Stimulated activated CD4-positive, alpha-beta T cell treated with anti-CD3 and anti-CD28 coated beads, TNF-alpha, amount 100 ng/mL, for 48 hours (primary cell): Measurements from ENCODE around the gene LIAS.
"Not testable (repeated sequence)": the region's sequence is repeated elsewhere in the genome, so short reads cannot be mapped to it uniquely, and the experiment has no call there.

Experiments used
- DNase-seq, 3 donors: peaks; one replicate each; pipeline ENCODE4 v3.0.0-alpha.2; 2020; ENCODE audit warnings: low read depth in 3 of 3

LIAS gene

DNA sequence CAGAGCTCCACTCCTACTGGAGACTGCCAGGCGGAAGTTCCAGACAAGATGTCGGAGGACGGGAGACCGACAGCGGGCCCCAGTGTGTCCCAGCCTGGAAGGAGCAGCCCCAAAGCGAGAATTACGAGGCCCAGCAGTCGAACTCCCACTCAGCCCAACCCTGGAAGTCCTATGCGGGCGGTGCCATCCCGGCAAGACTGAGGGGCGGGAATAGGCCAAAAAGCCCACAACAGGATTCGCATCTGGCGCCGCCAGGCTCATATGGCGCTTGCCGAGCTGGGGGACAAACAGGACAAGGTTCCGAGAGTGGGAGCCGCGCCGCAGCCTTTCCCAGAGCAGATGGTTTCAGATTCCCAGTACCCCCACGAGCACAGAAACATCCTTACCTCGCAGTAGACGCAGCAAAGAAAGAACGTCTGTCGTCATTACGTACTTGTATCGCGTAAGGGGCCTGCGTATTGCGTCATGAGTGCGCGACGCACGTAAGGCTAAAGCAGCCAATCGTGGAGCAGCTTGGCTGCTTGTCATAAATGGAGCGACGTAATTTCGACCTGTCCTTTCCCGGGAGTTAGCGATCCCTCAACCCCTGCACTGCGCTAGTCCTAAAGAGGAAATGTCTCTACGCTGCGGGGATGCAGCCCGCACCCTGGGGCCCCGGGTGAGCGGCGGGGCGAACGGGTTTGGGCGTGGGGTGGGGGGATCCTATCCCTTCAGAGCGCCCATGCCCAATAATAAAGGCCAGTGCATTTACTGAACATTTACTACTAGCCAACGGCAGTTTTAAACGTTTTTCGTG is at the start of gene LIAS, which contains the start of gene RPL9:
Gene LIAS, plus strand, starts transcription at position 552 of the 796 bp plus-strand sequence. Its CDS starts 62 bp downstream, at position 614.
Gene RPL9, minus strand, starts transcription at position 418 of the 796 bp plus-strand sequence. CDS start 483 bp downstream, outside the sequence.
- peak; percentile 81 to 92 (median 86) for DNase-seq

DNA sequence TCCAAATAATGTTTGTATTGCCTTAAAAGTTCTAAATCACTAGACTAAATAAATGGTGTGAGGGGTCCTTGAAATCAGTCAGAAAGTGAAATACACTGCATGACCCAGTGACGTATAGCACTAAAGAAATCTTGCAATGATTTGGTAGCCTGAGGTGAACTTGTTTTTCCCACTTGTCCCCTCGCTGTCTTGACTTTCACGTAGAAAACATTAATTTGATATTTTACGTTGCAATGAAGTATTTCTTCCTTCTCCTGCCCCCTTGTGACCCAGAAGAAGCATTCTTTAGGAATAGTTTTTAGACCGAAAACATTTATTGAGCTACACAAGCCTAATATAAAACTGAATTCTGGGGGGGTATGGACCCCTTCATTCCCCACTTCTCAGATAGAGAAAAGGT is 48.4 kb upstream of the LIAS start:
- DNase-seq: no peak

GRCh38 chr4:39411561-39411960 is 47.3 kb upstream of the LIAS start:
- DNase-seq: not testable (repeated sequence)

DNA sequence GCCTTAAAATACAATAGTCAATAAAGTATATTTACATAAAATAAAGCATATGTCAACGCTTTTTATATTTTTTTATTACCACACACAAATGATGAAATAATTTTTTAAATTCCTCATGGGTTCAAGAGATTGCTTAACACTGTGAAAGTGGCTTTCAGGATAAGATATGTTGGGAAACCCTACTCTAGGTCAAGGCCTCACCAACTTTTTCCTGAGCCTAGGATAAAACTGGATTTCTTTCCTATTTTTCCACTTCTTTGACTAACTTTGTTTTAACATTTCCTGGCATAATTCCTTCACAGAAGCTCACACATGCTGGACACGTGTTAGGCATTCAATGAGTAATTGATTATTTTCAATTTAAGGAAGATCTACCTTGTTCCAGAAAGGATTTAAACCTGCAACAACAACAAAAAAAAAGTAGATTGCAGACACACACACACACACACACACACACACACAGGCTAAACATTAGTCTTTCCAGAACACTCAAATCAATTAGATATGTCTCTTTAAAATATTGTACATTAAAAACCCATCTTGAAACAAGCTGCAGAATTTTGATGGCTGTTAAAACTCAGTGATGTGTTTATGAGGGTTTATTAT is 43.1 kb upstream of the LIAS start:
- DNase-seq: no peak

DNA sequence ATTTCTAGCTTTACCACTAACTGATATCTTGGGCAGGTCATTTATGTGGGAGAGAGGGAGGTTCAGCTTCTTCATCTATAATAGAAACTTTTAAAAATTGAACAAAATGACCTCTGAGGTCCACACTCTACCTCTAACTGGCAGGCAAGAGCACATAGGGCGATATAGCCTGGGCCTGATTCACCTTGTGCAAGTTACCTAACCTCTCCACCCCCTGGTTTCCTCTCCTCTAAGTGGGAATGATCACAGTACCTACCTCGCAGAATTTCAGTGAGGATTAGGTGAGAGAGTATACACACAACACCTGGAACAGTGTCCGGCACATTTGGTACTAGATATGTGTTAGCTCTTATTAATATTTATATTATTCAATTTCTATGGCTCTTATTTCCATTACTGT is 36.6 kb upstream of the LIAS start:
- DNase-seq: no peak

GRCh38 chr4:39425297-39425696 is 33.6 kb upstream of the LIAS start:
- not testable (repeated sequence) for DNase-seq

DNA sequence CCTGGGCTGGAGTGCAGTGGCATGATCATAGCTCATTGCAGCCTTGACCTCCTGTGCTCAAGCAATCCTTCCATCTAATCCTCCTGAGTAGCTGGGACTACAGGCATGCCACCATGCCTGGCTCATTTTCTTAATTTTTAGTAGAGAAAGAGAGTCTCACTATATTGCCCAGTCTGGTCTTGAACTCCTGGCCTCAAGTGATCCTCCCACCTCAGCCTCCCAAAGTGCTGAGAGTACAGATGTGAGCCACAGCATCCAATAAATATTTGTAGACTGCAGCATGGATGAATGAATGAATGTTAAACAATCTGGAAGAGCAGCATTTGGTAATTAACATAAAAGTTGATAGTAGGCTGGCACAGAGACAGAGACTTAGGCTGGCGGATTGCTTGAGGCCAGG is 32.1 kb upstream of the LIAS start:
- no peak for DNase-seq

DNA sequence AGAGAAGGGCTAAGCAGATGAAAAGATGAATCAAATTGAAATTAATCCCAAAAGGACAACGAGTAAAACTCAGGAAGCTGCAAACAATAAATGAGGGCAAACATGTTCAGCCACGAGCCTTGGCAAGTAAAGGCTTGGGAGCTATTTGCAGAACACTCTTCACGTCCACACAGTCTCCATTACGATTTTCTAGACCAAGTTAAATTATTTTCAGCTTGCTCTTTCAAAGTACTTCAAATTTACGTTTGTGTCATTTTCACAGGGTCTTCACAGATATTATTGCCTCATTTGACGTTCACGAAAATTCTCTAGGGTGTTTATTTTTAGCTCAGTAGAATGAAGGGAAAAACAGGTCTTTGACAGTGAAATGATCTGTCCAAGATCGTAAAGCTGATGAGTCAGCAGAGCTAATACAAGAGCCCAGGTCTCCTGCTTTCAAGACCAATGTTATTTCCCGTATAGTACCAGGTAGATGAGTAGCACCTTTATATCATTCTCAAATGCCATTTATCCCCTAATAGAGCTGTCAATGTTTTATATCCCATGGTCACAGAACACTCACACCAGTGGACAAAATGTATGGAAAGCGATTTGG is 31.2 kb upstream of the LIAS start:
- DNase-seq: no peak

- DNase-seq: no peak
Measured at GRCh38 chr4:39429476-39430334, 29.2 kb upstream of the LIAS start.

GRCh38 chr4:39433878-39434492 is 24.9 kb upstream of the LIAS start:
- no peak for DNase-seq

DNA sequence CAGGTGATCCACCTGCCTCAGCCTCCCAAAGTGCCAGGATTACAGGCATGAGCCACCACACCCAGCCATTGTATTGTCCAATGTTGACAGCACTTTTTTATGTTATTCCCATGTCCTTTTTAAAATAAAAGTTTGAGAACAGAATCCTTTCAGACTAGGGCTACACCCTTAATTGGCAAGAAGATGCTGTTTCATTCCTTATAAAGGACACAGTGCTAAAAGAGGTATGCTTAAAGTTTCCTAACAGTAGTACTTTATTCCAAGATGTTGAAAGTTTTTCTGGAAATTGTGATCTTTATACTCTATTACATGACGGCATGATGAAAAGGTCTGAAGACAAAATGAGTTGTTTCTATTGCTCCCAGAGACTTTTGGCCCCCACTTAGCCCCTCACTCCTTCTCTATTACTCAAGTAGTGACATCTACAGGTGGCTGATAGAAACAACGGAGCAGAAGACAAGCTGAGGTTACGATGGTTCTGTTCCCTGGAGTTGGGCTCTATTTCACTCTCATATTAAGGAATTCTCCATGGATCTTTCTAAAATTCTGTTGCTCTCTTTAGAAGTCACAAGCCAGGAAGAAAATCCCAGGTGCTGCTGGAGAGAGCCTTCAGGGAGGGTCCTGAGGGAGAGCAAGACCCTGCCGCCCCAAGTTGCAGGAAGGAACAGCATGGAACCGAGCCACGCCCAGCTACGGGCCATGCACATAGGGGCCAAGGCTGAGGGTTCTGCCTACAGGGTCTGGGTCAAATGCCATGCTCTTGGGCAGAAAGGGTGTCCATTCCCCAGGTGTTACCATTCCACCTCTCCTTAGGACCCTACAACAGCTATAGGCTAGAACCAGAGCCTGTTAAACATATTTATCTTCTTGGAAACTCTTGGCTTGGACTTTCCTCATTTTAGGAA is 22.9 kb upstream of the LIAS start:
- no peak for DNase-seq

DNA sequence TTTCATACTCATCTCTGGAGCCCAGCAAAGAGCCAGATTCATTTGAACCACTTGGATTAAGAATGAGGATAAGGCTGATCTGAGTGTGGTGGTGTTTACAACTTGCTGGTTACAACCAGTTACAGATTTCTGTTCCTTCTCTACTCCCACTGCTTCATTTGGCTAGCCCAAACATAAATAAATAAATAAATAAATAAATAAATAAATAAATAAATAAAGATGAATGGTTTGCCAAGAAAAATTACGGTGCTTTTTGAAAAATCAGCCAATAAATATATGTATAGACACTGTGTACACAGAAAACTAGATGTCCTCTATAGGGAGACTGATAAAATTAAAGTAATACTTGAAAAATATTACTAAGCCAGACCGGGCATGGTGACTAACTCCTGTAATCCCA is 17.3 kb upstream of the LIAS start:
- DNase-seq: no peak

- DNase-seq: no peak
Measured at GRCh38 chr4:39442998-39443397, 15.9 kb upstream of the LIAS start.

GRCh38 chr4:39446483-39446841 is 12.4 kb upstream of the LIAS start:
- DNase-seq: no peak

- DNase-seq: peak in 1 of 3 donors; percentile 45
Measured at GRCh38 chr4:39446842-39447573, 11.8 kb upstream of the LIAS start.

GRCh38 chr4:39450618-39451017 is 8.2 kb upstream of the LIAS start:
- DNase-seq: no peak

GRCh38 chr4:39451423-39452023 is 7.3 kb upstream of the LIAS start:
- DNase-seq: no peak

- DNase-seq: no peak
Measured at GRCh38 chr4:39452153-39452859, 6.5 kb upstream of the LIAS start.
